Upper lobe of right lung (tissue), 1 donor: ENCODE data around the gene HECTD4. TPM values are rescaled to one million over a fixed set of nuclear protein-coding genes. Genes with fewer than 3 reads are reported as not detected.

Source experiments
- ATAC-seq: fragments of 200-7000 bp; cut with Tn5 transposase; one replicate; pipeline ENCODE4 v1.9.1; 2020; ENCODE audit warnings: mild to moderate bottlenecking, moderate library complexity
- DNase-seq: peaks from one replicate; pipeline ENCODE4 v3.0.0-alpha.2; 2020
- H3K27ac ChIP-seq: fragments of 200-600 bp; one replicate; pipeline ENCODE4 v1.8.0; 2022
- H3K27me3 ChIP-seq: fragments of 200-600 bp; one replicate; pipeline ENCODE4 v1.8.0; 2022; ENCODE audit warnings: mild to moderate bottlenecking
- H3K36me3 ChIP-seq: fragments of 200-600 bp; one replicate; pipeline ENCODE4 v1.8.0; 2022
- H3K4me1 ChIP-seq: fragments of 200-600 bp; one replicate; pipeline ENCODE4 v1.8.0; 2022
- H3K4me3 ChIP-seq: fragments of 200-600 bp; one replicate; pipeline ENCODE4 v1.8.0; 2022; ENCODE audit warnings: mild to moderate bottlenecking
- H3K9me3 ChIP-seq: fragments of 200-600 bp; one replicate; pipeline ENCODE4 v1.8.0; 2022
- CTCF ChIP-seq: fragments of 200-600 bp; IDR thresholded peaks from one replicate; pipeline ENCODE4 v1.8.0; 2022; ENCODE audit warnings: antibody characterized with exemption
- intact Hi-C: fragments of 100-400 bp; cut with DNase I; formaldehyde crosslinking; loops from one replicate; pipeline ENCODE4 v1.11.0; 2022
- total RNA-seq: library from RNA; stranded (reverse); fragmentation: NEBNext Ultra II Directional; extraction: Animal tissue kit (Norgen Biotek cat#: 25700); gene quantifications from one replicate; pipeline ENCODE4 v1.2.1, GENCODE V29; 2021
- donor health status: DM: no; HTN: yes; CAD: no; lungs with severe emphysema.

Gene HECTD4
- total RNA-seq, 1 donor from 2014 or later: 54.7 TPM

GRCh38 chr12:112322441-112322840, 59.8 kb downstream of the HECTD4 start:
- ATAC-seq (no peak), DNase-seq (no peak)
- no peaks in the 10 kb centered on the region for H3K4me1 ChIP-seq
- H3K9me3 ChIP-seq: no peaks in the 10 kb centered on the region
- H3K4me3 ChIP-seq: no peak overlapping the region
- no peaks in the 10 kb centered on the region for H3K36me3 ChIP-seq
- no peak for TF ChIP-seq CTCF
- no peak overlapping the region for H3K27ac ChIP-seq
- no peaks in the 10 kb centered on the region for H3K27me3 ChIP-seq
- intact Hi-C loops: no loop called here

- TF ChIP-seq CTCF: no peak
- Histone ChIP-seq H3K4me1 (no peaks in the 10 kb centered on the region), H3K9me3 (no peaks in the 10 kb centered on the region), H3K27ac (no peak overlapping the region), H3K4me3 (no peak overlapping the region), H3K36me3 (no peaks in the 10 kb centered on the region), H3K27me3 (no peaks in the 10 kb centered on the region)
- no peak for ATAC-seq
- DNase-seq: no peak
- intact Hi-C loops: no loop called here
Measured at GRCh38 chr12:112321245-112321644, 61.0 kb downstream of the HECTD4 start.

DNA sequence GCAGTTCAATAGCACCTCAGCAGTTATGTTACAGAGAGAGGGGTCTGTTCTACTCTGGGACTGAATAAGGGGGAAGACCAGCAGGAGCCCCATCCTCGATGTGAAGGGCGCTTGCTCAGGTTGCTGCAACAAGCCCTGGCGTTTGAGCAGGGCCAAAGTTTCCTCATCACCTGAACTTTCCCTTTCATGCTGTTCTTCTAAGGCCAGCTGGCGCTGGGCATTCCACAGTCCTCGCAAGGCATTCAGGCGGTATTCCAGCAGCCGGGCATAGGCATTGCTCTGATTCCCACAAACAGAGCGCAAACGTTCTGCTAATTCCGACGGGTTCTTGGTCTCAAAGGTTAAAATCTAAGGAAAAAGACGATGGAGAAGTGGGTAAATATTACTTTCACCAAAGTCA, 62.8 kb downstream of the HECTD4 start:
- Histone ChIP-seq H3K9me3 (no peaks in the 10 kb centered on the region), H3K27me3 (no peaks in the 10 kb centered on the region), H3K4me3 (no peak overlapping the region), H3K4me1 (no peaks in the 10 kb centered on the region), H3K36me3 (no peaks in the 10 kb centered on the region), H3K27ac (no peak overlapping the region)
- ATAC-seq (no peak), DNase-seq (no peak)
- intact Hi-C loops: no loop called here
- TF ChIP-seq CTCF: no peak

- H3K27me3 ChIP-seq: no peaks in the 10 kb centered on the region
- H3K4me1 ChIP-seq: no peaks in the 10 kb centered on the region
- TF ChIP-seq CTCF: no peak
- H3K36me3 ChIP-seq: peaks cover 12% of the 10 kb centered on the region
- ATAC-seq: no peak
- no peak overlapping the region for H3K4me3 ChIP-seq
- no peaks in the 10 kb centered on the region for H3K9me3 ChIP-seq
- intact Hi-C loops: no loop called here
- no peak overlapping the region for H3K27ac ChIP-seq
- DNase-seq: no peak
Measured at GRCh38 chr12:112317481-112317880, 64.8 kb downstream of the HECTD4 start.

GRCh38 chr12:112314981-112315380, 67.2 kb downstream of the HECTD4 start:
- Histone ChIP-seq H3K36me3 (peaks cover 21% of the 10 kb centered on the region), H3K9me3 (no peaks in the 10 kb centered on the region), H3K27me3 (no peaks in the 10 kb centered on the region), H3K4me1 (no peaks in the 10 kb centered on the region), H3K27ac (no peak overlapping the region), H3K4me3 (no peak overlapping the region)
- no peak for DNase-seq
- intact Hi-C loops: no loop called here
- no peak for TF ChIP-seq CTCF
- no peak for ATAC-seq

DNA sequence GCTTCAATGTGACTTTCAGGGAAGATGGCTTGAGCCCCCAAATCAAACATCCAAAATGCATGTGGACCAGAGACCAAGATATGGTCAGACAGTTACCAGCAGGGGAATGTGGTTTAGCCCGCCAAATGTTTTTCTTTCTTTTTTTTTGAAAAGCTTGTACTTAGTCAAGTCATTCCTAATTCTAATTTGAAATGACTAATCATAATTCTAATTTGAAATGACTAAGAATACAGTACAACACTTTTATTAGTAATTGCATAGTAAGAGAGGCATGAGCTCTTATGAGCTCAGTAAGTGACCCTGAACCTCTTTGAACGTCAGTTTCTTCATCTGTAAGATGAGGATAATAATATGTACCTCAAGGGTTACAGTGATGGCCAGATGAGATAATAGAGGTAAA, 72.4 kb downstream of the HECTD4 start:
- Histone ChIP-seq H3K27ac (no peak overlapping the region), H3K4me3 (no peak overlapping the region), H3K36me3 (peaks cover 49% of the 10 kb centered on the region), H3K9me3 (no peaks in the 10 kb centered on the region), H3K27me3 (no peaks in the 10 kb centered on the region), H3K4me1 (peaks cover 6% of the 10 kb centered on the region)
- no peak for DNase-seq
- intact Hi-C loops: no loop called here
- no peak for TF ChIP-seq CTCF
- no peak for ATAC-seq
